Parathyroid adenoma (tissue), 2 donors: ENCODE data around the gene OSTM1.

Source experiments
- H2AFZ ChIP-seq: fragments of 300-600 bp; sonication (generic); one replicate; pipeline ENCODE4 v1.7.0; 2017; ENCODE audit warnings: antibody characterized with exemption, mild to moderate bottlenecking
- H3K27ac ChIP-seq: fragments of 300-600 bp; sonication (generic); one replicate; pipeline ENCODE4 v1.7.0; 2017
- H3K27me3 ChIP-seq: fragments of 300-600 bp; sonication (generic); one replicate; pipeline ENCODE4 v1.7.0; 2017; ENCODE audit warnings: low read length; ENCODE audit not compliant: control insufficient read depth, insufficient read depth
- H3K36me3 ChIP-seq: fragments of 300-600 bp; sonication (generic); one replicate; pipeline ENCODE4 v1.7.0; 2017; ENCODE audit warnings: low read length; ENCODE audit not compliant: control insufficient read depth, insufficient read depth
- H3K4me1 ChIP-seq: fragments of 300-600 bp; sonication (generic); one replicate; pipeline ENCODE4 v1.7.0; 2017; ENCODE audit warnings: control low read depth
- H3K4me2 ChIP-seq: fragments of 300-600 bp; sonication (generic); one replicate; pipeline ENCODE4 v1.7.0; 2017; ENCODE audit warnings: low read length
- H3K4me3 ChIP-seq: fragments of 300-600 bp; sonication (generic); one replicate; pipeline ENCODE4 v1.7.0; 2017; ENCODE audit warnings: low read depth, low read length
- H3K79me2 ChIP-seq: fragments of 300-600 bp; sonication (generic); one replicate; pipeline ENCODE4 v1.7.0; 2017; ENCODE audit warnings: control low read depth
- H3K9ac ChIP-seq: fragments of 300-600 bp; sonication (generic); one replicate; pipeline ENCODE4 v1.7.0; 2017; ENCODE audit warnings: mild to moderate bottlenecking
- H3K9me3 ChIP-seq: fragments of 300-600 bp; sonication (generic); one replicate; pipeline ENCODE4 v1.7.0; 2017; ENCODE audit warnings: low read length; ENCODE audit not compliant: control insufficient read depth
- TF ChIP-seq, protein P1 (sequence below): fragments of 300-600 bp; sonication (generic); IDR thresholded peaks from one replicate; pipeline ENCODE4 v1.7.0; 2017; ENCODE audit warnings: antibody characterized with exemption, mild to moderate bottlenecking
- donor health status: primary hyperparathyroidism.

OSTM1 gene

DNA sequence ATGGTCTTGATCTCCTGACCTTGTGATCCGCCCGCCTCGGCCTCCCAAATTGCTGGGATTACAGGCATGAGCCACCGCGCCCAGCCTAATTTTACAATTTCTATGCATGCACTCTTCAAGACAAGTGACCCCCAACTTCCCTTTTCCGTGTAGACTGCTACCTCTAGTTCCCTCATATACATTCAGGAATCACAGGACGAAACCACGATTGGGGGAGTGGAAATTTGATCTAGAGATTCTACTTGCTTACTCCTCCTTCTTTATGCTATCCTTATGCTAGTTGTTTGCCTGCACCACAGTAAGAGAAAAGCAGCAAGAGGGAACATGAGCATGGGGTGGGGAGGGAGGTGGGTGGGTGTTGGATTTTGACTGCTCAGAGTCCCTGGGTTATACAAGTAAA lies 34.9 kb downstream of the OSTM1 start:
- TF ChIP-seq, protein P1, sequence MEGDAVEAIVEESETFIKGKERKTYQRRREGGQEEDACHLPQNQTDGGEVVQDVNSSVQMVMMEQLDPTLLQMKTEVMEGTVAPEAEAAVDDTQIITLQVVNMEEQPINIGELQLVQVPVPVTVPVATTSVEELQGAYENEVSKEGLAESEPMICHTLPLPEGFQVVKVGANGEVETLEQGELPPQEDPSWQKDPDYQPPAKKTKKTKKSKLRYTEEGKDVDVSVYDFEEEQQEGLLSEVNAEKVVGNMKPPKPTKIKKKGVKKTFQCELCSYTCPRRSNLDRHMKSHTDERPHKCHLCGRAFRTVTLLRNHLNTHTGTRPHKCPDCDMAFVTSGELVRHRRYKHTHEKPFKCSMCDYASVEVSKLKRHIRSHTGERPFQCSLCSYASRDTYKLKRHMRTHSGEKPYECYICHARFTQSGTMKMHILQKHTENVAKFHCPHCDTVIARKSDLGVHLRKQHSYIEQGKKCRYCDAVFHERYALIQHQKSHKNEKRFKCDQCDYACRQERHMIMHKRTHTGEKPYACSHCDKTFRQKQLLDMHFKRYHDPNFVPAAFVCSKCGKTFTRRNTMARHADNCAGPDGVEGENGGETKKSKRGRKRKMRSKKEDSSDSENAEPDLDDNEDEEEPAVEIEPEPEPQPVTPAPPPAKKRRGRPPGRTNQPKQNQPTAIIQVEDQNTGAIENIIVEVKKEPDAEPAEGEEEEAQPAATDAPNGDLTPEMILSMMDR = no peak
- no peaks in the 10 kb centered on the region for H3K9me3 ChIP-seq
- H3K9ac ChIP-seq = no peak overlapping the region
- H3K27ac ChIP-seq = no peak overlapping the region
- no peaks in the 10 kb centered on the region for H3K4me1 ChIP-seq
- no peaks in the 10 kb centered on the region for H3K79me2 ChIP-seq
- H2AFZ ChIP-seq = no peak overlapping the region
- H3K27me3 ChIP-seq = no peaks in the 10 kb centered on the region
- H3K4me2 ChIP-seq = no peak overlapping the region
- no peaks in the 10 kb centered on the region for H3K36me3 ChIP-seq
- H3K4me3 ChIP-seq = no peak overlapping the region

DNA sequence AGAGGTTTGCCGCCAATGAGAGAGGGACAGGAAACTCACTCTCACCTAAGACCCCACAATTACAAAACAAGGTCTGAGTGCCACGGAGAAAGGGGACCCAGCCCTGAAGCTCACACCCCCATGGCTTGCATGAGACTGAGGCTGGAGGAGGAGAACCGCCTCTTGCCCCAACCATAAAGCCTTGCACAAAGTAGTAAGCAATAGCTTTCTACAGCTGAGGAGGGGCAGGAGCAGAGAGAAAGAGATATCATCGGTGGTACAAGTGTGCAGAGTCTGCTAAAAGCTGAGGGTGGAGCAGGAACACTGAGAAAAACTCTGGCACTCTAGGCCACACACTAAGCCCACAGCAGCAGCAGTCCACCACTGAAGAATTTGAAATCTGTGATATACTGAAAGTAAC lies 37.7 kb downstream of the OSTM1 start:
- Histone ChIP-seq H3K36me3 (no peaks in the 10 kb centered on the region), H3K4me1 (no peaks in the 10 kb centered on the region), H3K4me3 (no peak overlapping the region), H3K27me3 (no peaks in the 10 kb centered on the region), H3K27ac (no peak overlapping the region), H2AFZ (no peak overlapping the region), H3K9me3 (no peaks in the 10 kb centered on the region), H3K4me2 (no peak overlapping the region), H3K9ac (no peak overlapping the region), H3K79me2 (no peaks in the 10 kb centered on the region)
- TF ChIP-seq, protein P1 = no peak

DNA sequence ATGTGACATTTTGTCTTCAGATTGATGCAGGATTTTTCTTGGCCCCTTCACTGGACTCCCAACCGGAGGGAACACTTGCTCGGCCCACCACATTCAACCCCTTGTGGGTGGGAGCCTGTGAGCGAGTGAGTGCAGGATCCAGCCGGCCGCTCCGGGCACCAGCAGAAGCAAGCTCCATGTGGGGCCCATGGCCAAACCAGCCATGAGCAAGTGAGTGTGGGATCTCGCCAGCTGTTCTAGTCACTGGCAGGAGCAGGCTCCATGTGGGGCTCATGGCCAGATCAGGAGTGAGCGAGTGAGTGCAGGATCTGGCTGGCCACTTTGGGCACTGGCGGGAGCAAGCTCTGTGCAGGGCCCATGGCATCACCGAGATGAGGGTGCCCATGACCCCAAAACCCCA lies 42.6 kb downstream of the OSTM1 start:
- Histone ChIP-seq H2AFZ (no peak overlapping the region), H3K9ac (no peak overlapping the region), H3K36me3 (no peaks in the 10 kb centered on the region), H3K4me1 (no peaks in the 10 kb centered on the region), H3K79me2 (no peaks in the 10 kb centered on the region), H3K27ac (no peak overlapping the region), H3K4me3 (no peak overlapping the region), H3K9me3 (no peaks in the 10 kb centered on the region), H3K4me2 (no peak overlapping the region), H3K27me3 (no peaks in the 10 kb centered on the region)
- TF ChIP-seq, protein P1 = no peak

DNA sequence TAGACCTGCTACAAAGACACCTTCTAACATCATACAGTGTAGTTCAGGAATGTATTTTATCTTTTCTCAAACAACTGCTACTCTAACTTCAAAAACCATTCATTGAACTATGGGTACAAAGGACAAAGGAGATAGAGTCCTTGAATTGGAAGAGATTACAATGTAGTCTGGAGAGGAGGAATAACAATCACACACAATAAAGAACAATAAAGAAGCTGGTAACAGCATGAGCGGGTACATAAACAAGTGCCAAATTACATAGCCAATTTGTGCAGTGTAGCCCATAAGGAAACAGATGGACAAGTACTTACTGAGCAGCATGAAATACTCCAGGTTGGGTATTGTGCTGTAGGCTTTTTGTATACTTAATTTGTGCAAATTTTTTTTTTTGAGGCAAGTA lies 44.3 kb downstream of the OSTM1 start:
- TF ChIP-seq, protein P1 = no peak
- no peak overlapping the region for H3K27ac ChIP-seq
- no peaks in the 10 kb centered on the region for H3K27me3 ChIP-seq

DNA sequence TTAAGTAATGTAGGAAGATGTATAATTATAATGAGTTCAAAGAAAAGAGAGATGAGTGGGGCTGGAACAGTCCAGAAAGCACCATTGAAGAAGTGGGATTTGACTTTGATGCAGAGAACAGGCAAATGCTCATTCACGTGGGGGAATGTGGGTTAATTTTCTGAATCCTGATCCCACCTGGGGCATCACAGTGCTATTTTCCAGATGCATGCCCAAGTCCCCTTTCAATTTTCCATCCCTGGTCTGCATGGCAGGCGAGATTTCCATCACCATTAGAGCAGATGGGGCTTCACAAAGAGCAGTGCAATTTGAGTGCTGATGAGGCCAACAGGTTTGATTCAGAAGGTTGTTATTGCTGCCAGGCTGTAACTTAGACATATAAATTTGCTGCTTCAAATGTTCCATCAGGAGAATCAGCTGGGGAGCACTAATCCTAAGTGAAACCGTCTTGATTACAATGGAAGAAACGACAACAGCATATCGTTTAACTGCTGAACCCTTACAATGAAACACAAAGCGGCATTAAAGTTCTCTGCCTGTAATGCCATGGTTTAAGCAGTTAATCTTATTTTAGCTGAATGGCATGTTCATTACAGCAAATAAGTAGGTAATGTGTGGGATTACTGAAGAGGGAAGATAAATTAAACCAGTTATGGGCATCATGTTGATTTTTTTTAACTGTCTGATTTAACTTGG lies 45.2 kb downstream of the OSTM1 start:
- Histone ChIP-seq H3K27me3 (no peaks in the 10 kb centered on the region), H3K9me3 (no peaks in the 10 kb centered on the region), H3K4me3 (no peak overlapping the region), H3K36me3 (no peaks in the 10 kb centered on the region), H3K79me2 (no peaks in the 10 kb centered on the region), H3K4me2 (no peak overlapping the region), H3K9ac (no peak overlapping the region), H3K4me1 (no peaks in the 10 kb centered on the region), H3K27ac (no peak overlapping the region), H2AFZ (no peak overlapping the region)
- TF ChIP-seq, protein P1 = no peak

More for the DNA sequence above, 44.3 kb downstream of the OSTM1 start:
- no peaks in the 10 kb centered on the region for H3K9me3 ChIP-seq
- H3K79me2 ChIP-seq = no peaks in the 10 kb centered on the region
- H3K4me1 ChIP-seq = no peaks in the 10 kb centered on the region
- H3K9ac ChIP-seq = no peak overlapping the region
- no peak overlapping the region for H3K4me2 ChIP-seq
- H2AFZ ChIP-seq = no peak overlapping the region
- H3K36me3 ChIP-seq = no peaks in the 10 kb centered on the region
- no peak overlapping the region for H3K4me3 ChIP-seq
